Astrocyte of the cerebellum (primary cell): ENCODE measurements around the gene ARF6.

ENCODE experiments used
- DNase-seq: peaks from one replicate; pipeline ENCODE4 v3.0.0-alpha.2; 2011; ENCODE audit warnings: low read depth
- H3K4me3 ChIP-seq: 2 replicates; pipeline ENCODE4 v1.5.1; 2011; ENCODE audit warnings: mild to moderate bottlenecking, low read depth, low read length, moderate library complexity
- in situ Hi-C: cut with HindIII; loops from 2 replicates; pipeline ENCODE4 v1.10.0; 2017; ENCODE audit warnings: low sequenced_read_pairs
- TF ChIP-seq, protein P1 (sequence below): IDR thresholded peaks from 2 replicates; pipeline ENCODE4 v1.5.1; 2012; ENCODE audit warnings: low read length, low read depth, moderate library complexity, mild to moderate bottlenecking; ENCODE audit errors: missing control alignments

ARF6 gene

DNA sequence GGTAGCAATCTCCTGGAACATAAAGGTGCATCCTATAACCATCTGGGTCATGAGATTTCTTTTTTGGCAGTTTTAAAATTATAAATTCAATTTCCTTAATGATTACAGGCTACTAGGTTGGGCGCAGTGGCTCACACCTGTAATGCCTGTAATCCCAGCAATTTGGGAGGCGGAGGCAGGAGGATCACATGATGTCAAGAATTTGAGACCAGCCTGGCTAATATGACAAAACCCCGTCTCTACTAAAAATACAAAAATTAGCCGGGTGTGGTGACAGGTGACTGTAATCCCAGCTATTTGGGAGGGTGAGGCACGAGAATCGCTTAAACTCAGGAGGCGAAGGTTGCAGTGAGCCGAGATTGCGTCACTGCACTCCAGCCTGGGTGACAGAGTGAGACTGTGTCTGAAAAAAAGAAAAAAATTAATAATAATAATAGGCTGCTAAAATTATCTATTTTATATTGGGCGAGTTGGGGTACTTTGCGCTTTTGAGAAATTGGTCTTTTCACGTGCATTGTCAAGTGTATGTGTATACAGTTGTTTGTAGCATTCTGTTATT is 17.2 kb upstream of the ARF6 start:
- in situ Hi-C loops = no loop called here
- TF ChIP-seq, protein P1, sequence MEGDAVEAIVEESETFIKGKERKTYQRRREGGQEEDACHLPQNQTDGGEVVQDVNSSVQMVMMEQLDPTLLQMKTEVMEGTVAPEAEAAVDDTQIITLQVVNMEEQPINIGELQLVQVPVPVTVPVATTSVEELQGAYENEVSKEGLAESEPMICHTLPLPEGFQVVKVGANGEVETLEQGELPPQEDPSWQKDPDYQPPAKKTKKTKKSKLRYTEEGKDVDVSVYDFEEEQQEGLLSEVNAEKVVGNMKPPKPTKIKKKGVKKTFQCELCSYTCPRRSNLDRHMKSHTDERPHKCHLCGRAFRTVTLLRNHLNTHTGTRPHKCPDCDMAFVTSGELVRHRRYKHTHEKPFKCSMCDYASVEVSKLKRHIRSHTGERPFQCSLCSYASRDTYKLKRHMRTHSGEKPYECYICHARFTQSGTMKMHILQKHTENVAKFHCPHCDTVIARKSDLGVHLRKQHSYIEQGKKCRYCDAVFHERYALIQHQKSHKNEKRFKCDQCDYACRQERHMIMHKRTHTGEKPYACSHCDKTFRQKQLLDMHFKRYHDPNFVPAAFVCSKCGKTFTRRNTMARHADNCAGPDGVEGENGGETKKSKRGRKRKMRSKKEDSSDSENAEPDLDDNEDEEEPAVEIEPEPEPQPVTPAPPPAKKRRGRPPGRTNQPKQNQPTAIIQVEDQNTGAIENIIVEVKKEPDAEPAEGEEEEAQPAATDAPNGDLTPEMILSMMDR = no peak
- H3K4me3 ChIP-seq = no peak overlapping the region
- DNase-seq = no peak

DNA sequence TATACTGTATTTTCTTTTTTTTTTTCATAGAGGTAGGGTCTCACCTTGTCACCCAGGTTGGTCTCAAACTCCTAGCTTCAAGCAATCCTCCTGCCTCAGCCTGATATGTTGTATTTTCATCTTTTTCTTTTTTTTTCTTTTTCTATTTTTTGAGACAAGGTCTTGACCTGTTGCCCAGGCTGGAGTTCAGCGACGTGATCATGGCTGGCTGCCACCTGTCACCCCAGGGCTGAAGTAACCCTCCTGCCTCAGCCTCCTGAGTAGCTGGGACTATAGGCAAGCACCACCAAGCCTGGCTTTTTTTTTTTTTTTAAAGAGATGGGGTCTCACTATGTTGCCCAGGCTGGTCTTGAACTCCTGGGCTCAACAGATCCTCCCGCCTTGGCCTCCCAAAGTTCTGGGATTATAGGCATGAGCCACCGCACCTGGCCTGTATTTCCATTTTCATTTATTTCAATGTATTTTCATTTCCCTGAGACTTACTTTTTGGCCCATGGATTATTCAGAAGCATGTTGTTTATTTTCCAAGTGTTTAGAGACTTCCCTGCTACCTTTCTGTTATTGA is 16.2 kb upstream of the ARF6 start:
- in situ Hi-C loops = no loop called here
- H3K4me3 ChIP-seq = no peak overlapping the region
- TF ChIP-seq, protein P1 = no peak
- no peak for DNase-seq

DNA sequence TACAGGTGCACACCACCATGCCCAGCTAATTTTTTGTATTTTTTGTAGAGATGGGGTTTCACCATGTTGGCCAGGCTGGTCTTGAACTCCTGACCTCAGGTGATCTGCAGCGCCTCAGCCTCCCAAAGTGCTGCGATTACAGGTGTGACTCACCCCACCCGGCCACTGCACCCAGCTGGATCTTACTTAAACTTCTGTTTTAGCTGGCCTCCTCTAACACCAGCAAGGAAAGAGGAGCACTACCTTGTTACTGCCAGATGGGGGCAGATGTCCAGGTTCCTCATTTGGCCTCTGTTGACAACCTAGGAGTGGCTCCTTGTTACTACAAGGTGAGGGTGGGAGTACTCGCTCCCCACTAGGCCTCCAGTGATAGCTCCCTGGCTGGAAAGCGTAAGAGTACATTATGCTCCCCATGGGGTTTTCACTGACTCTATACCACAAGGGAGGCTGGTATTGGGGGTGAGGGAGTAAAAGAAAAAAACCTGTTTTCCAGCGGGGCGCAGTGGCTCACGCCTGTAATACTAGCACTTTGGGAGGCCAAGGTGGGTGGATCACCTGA is 13.2 kb upstream of the ARF6 start:
- in situ Hi-C loops = no loop called here
- TF ChIP-seq, protein P1 = peak; percentile 66
- DNase-seq = no peak

DNA sequence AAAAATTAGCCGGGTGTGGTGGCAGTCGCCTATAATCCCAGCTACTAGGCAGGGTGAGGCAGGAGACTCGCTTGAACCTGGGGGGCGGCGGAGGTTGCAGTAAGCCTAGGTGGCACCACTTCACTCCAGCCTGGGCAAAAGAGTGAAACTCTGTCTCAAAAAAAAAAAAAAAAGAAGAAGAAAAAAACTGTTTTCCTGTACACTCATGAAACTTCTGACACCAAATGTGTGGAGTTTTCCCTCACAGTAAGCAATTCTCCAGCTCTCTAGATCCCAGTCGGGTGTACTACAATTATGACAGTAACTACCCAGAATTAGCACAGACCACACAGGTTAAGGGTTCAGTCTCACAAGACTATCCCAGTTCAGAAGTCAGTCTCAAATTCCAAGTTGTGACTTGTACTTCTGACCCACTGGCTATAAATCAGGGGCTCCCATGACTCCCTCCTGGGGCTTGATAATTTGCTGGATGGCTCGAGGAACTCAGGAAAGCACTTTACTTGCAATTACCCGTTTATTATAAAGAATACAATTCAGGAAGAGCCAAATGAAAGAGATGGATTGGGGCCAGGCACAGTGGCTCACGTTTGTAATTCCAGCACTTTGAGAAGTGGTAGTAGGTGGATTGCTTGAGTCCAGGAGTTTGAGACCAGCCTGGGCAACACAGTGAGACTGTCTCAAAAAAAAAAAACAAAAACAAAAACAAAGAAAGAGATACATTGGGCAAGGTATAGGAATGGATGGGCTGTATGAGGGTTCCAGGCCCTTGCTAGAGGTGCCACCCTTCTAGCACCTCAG is 12.4 kb upstream of the ARF6 start:
- DNase-seq = no peak
- no peak overlapping the region for H3K4me3 ChIP-seq
- TF ChIP-seq, protein P1 = no peak
- in situ Hi-C loops = no loop called here

More for the DNA sequence above, 13.2 kb upstream of the ARF6 start:
- H3K4me3 ChIP-seq = no peak overlapping the region

DNA sequence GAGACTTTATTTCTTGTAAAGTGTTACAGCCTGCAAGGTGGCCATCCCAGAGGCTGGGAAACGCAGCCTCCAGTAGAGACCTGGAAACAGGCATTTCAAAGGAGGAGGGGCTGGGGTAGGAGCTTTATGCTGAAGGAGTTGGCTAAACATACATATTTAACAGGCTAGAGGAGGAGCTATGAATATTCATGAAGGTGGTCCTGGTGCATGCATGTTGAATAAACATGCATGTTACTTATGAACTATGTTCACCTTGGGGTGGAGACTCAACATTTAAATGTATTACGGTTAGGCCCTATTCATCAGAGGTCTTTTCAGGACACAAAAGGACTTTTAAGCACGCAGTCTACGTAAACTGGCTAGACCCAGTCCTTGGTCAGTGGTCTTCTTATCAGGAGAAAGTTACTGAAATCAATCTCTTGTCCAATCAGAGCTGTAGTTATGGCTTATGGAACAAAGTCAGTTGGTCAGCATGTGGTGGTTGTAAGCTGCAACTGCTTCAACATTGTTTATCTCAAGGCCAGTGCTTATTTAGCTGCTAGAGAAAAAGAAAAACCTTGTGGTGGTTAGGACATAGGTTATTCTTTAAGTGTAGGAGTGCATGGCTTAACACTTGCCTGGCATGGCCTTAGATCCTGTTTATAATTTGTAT is 11.4 kb upstream of the ARF6 start:
- in situ Hi-C loops = no loop called here
- TF ChIP-seq, protein P1 = no peak
- no peak for DNase-seq
- H3K4me3 ChIP-seq = no peak overlapping the region
